HG03442 (cell line): ENCODE data around the gene PM20D1.

Experiments used
- ATAC-seq: cut with Tn5 transposase; IDR thresholded peaks from one replicate; pipeline ENCODE4 v1.9.1; 2021; ENCODE audit warnings: mild to moderate bottlenecking, moderate library complexity; ENCODE audit not compliant: unreplicated experiment

The PM20D1 gene

GRCh38 chr1:205809942-205810345 is 40.0 kb downstream of the PM20D1 start:
- ATAC-seq, result no peak

DNA sequence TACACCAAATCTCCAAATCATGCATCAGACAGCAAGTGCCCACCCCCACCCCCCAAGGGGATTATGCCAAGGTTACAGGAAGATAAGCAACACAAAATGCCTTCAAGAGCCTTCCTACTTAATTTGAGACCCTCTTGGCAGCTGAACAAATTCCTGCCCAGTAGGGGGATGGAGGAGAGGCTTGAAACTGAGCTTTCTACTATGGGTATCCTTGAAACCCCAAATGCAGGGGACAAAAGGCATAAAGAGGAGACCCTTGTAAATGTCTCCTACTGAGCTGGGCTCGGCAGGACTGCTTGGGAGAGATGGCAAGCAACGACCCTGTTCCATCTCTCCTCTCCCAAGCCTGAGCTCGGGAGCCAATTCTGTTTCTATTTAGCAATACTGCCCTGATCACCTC is 40.5 kb downstream of the PM20D1 start:
- ATAC-seq, result no peak

GRCh38 chr1:205805082-205805711 is 44.7 kb downstream of the PM20D1 start:
- ATAC-seq, result no peak

DNA sequence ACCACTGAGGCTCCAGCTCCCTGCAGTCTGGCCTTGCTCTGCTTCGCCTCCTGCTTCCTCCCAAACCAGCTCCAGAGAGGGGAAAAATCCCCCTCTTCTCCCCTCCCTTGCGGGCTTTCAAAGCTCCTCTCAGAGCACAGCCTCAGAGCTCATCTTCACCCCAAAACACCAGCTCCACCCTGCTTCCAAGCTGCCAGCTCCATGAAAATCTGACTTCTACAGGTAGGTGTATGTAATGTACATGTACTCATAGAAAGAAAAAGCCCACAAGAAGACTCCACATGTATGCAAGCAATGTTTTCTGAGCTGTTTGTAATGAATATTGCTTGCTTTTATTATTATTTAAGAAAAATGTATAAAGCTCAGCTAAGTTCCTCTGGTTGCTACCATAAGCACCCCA is 45.3 kb downstream of the PM20D1 start:
- no peak for ATAC-seq

DNA sequence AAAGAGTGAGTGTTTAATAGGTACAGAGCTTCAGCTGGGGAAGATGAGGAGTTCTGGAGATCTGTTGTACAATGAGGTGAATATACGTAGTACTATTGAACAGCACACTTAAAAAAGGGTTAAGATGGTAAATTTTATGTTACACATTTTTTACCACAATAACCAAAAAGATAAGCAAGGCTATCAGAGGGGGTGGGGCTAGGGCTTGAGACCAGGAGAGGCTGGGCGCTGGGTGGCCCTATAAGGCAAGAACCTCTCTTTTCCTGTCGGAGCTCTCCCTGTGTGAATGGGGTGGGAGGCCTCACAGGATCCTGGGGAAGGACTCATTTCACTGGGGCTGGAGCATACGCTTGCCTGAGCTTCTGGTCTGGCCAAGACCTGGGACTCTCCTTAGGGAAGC is 45.9 kb downstream of the PM20D1 start:
- ATAC-seq, result no peak

- no peak for ATAC-seq
These were observed 47.9 kb downstream of the PM20D1 start for GRCh38 chr1:205802060-205802459.

- no peak for ATAC-seq
These were observed 48.8 kb downstream of the PM20D1 start for GRCh38 chr1:205800981-205801703.

- no peak for ATAC-seq
These were observed 49.5 kb downstream of the PM20D1 start for GRCh38 chr1:205800427-205800826.

DNA sequence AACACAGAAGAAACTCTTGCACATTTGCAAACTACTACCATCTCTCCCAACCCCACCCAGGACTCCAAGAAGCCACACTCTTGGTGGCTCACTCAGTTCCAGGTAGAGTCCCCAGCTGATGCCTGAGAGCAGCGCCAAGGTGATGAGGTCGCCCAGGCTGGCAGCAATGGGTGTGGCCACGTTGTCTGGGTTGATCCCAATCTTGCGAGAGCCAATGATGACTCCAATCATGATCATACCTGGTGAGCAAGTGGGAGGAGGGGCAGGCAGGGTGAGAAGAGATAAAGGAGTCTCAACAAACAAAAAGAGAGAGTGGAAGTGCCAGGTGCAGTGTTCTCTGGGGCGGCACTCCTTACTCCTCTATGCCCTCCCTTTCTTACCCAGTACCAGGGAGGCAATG is 51.4 kb downstream of the PM20D1 start:
- ATAC-seq, result no peak

DNA sequence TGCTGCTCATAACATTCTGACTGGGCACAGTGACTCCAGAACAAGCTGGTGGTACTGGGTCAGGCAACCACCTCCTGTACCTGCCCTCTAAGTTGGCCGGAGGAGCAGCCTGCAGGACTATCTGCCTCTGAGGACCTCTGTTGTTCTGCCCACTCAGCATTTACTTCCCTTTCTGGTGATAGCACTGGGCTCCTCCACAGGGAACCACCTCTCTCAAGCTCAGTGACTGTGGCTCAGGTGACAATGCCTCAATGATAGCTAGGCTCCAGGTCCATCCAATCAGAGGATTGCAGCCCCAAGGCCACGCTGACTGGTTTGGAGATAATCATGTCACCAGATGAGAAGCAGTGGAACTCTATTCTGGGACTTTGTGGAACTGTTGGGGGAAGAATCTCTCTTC is 52.8 kb downstream of the PM20D1 start:
- ATAC-seq, result no peak

DNA sequence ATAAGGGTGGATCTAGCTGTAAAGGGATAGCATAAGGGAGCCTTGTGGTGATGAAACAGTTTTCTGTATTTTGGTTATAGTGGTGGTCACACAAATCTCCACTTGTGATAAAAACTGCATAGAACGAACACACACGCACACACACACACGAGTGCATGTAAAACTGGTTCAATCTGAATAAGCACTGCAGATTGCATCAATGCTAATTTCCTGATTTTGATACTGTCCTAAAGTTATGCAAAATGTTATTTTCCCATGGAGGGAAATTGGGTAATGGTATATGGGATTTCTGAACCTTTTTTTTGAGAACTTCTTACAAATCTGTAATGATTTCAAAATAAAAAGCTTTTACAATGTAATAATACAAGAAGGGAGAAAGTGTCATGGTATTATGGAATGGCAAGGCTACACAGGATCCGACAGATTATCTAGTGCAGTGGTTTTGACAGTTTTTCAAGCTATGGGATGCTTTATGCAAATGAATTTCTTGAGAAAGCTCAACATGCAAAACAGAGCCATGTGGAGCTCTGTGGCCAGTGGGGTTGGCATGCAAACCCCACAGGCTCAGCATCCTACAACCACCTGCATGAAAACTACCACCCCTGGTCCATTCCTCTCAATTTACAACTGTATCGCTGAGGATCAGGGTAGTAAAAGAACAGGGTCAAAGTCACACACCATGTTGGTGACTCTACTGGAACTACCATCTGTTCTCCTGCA is 55.8 kb downstream of the PM20D1 start:
- ATAC-seq, result no peak

- no peak for ATAC-seq
These were observed 56.8 kb downstream of the PM20D1 start for GRCh38 chr1:205792961-205793673.

DNA sequence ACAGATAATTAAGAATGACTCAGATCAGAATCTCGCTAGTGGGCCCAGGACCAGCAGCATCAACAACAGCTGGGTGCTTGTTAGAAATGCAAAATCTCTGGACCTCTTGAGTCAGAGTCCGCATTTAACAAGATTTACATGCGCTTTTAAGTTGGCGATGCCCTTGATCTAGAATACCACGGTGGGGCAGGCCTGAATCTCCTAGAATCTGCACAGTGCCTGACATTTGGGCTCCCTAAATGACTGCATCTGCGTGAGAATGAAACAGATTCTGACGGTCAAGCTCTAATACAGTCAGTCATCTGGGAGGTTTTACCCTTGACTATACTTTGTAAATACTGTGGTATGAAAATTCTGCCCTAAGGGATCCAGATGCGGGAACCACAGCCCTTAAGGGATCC is 57.5 kb downstream of the PM20D1 start:
- ATAC-seq, result peak; percentile 59

DNA sequence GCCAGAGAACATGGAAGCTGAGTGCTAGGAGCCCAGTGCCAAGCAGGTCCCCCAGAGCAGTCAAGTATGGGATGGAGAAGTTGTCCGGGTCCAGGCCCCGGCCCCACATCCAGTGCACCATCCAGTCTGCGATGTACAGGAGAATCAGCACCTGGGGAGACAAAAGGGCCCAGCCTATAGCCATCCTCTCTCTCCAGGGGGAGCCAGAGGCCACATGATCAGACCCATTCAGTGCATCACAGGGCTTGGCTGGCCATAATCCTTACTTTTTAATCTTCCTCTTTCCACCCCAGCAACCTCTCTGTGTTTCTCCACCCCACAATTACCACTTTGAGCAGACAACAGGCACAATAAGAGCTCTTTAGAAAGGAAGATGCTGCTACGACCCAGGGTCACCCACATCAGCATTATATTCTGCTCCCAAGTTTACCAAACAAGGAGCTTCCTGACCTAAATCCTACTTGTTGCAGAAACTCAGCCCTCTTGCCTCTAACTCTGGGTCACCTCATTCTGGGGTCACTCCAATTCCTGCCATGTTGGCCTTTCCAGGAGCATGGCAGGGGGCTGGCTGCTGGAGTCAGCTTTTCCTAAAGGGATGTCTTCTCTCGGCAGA is 58.3 kb downstream of the PM20D1 start:
- ATAC-seq, result peak; percentile 42

DNA sequence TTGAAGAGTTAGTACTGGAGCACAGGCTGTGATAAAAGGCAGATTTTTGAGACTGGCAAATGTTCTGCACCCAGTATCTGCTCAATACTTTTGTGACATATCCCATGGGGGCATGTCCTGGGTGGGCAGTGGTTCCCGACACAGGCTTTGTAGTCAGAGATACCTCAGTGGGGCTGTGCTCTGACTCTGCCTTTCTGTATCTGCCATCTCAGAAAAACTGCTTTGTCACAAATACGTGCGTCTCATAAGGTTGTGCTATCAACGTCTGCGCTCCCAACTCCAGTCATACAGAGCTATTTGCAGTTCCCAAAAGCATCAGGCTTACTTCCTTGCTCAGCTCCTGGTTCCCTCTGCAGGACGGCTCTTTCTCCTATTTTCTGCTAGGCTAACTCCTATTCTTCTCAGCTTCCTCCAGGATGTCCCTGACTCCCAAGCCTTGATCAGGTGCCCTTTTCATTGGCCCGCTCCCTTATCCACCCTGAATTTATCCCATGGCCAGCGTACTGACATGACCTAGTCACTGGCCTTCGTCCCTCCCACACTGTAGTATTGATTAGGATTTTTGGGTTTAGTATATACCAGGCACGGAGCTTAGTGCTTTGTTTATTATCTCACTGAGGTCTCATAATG is 62.5 kb downstream of the PM20D1 start:
- ATAC-seq, result no peak

- ATAC-seq, result no peak
These were observed 63.3 kb downstream of the PM20D1 start for GRCh38 chr1:205786601-205787000.

GRCh38 chr1:205785446-205785845 is 64.5 kb downstream of the PM20D1 start:
- no peak for ATAC-seq

- ATAC-seq, result no peak
These were observed 66.0 kb downstream of the PM20D1 start for GRCh38 chr1:205783904-205784303.

DNA sequence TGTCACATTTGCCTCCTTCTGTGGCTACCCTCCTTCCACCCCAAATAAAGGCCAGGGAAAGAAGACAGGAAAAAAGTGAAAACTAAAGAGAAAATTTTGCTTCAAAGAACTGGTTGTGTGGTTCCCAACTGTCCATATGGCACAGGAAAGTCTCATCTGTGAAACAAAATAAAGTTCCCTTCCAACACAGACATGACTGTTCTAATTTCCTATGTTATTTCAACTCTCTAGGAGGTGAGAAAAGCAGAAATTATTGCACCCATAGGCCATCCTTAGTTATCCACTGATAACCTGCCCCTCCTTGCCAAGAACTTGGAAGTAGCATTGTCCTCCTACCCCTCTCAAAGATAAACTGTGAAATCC is 66.5 kb downstream of the PM20D1 start:
- no peak for ATAC-seq

GRCh38 chr1:205782627-205783432 is 67.1 kb downstream of the PM20D1 start:
- no peak for ATAC-seq
